VCaP (cell line): ENCODE results near the gene ZNF330.

ENCODE experiments used
- H3K27ac ChIP-seq: fragments of 450-650 bp; 2 replicates; pipeline ENCODE4 v1.5.1; 2017
- CTCF ChIP-seq: fragments of 450-650 bp; conservative IDR thresholded peaks from 2 replicates; pipeline ENCODE4 v1.5.1; 2017; ENCODE audit warnings: mild to moderate bottlenecking, moderate library complexity

ZNF330 gene

GRCh38 chr4:141240671-141241070 lies 20.0 kb downstream of the ZNF330 start:
- no peak overlapping the region for H3K27ac ChIP-seq
- no peak for TF ChIP-seq CTCF

- no peak overlapping the region for H3K27ac ChIP-seq
- TF ChIP-seq CTCF, result no peak
Measured at GRCh38 chr4:141241986-141242385, 21.3 kb downstream of the ZNF330 start.

DNA sequence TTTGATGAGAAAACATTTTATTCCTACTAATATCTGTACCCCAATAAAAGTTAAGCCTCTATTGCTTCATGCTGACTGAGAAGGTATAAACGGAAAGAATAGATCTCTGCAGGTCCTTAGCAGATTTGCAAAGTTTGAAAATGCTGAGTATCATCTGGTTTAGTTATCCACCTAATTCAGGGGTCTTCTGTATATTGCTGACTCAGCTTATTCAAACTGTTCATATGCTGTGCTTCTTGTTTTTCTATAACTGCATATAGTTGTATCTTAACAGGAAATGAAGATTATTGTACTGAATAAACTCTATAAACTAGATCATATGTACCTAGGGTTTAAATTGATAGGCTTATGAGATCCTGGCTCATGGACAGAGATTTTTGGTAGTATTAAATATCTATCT lies 23.7 kb downstream of the ZNF330 start:
- no peak for TF ChIP-seq CTCF
- no peak overlapping the region for H3K27ac ChIP-seq

GRCh38 chr4:141246243-141246642 lies 25.5 kb downstream of the ZNF330 start:
- no peak overlapping the region for H3K27ac ChIP-seq
- TF ChIP-seq CTCF, result no peak

DNA sequence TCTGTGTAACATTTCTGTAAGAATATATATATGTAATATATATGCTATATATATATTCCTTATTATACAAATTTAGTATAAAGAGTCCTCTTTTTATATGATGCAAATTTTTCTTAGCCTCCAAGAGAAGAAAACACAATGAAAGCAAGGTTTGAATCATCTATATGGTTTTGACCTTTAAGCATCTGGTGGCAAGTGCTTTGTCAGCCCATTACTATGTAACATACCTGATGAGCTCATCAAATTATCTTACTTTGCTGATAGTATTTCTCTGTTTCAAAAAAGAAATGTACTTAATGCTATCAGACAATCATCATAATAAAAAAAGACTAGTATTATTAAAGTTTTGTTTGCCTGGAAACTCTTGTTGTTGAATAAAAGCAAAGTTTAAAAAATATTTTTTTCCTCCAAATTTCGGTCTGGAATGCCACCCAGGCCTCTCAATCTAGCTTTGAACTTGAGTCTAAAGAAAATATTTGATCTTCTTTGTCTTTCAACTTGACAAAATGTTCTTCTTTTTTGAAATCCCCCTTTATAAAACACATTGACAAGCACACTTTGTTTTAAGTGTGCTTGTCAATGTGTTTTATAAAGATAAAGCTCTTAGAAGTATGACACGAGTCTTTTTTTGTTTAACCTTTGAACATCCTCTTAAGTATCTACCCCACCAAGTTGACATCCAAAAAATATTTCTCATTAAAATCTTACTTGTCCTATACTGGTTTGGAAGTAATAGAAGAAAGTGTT lies 26.2 kb downstream of the ZNF330 start:
- TF ChIP-seq CTCF, result no peak
- H3K27ac ChIP-seq, result no peak overlapping the region

DNA sequence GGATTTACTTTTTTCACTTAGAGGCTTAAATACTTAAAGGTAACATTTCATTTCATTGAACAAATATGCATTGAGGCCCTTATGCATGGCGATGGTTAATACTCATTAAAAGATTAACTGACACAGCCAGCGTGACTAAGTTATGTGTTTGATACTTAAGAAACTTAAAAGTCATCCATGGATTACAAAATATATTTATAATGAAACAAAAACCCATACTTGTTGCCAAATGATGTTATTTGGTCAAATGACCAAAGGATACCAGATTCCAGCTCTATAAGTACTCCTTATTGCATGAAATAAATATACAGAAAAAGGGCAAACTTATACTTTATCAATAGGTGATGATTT lies 26.7 kb downstream of the ZNF330 start:
- no peak for TF ChIP-seq CTCF
- no peak overlapping the region for H3K27ac ChIP-seq

- no peak overlapping the region for H3K27ac ChIP-seq
- no peak for TF ChIP-seq CTCF
Measured at GRCh38 chr4:141248029-141248428, 27.3 kb downstream of the ZNF330 start.
